ENCODE data around the gene ZNF429.
"Not testable (repeated sequence)": the region's sequence is repeated elsewhere in the genome, so short reads cannot be mapped to it uniquely, and the experiment has no call there.

Gene ZNF429

GRCh38 chr19:21505459-21506451, at the start of gene ZNF429:
ZNF429 (plus strand) TSS chr19:21505602; CDS start chr19:21505772, 170 bp downstream.
- peak; percentile 95 for DNase-seq (ENCODE audit: low spot score)

GRCh38 chr19:21460686-21461085, 44.7 kb upstream of the ZNF429 start:
- no peak for DNase-seq (ENCODE audit: low spot score)

- no peak for DNase-seq (ENCODE audit: low spot score)
Measured at GRCh38 chr19:21462540-21462939, 42.9 kb upstream of the ZNF429 start.

- peak; percentile 27 for DNase-seq (ENCODE audit: low spot score)
Measured at GRCh38 chr19:21463449-21464105, 41.8 kb upstream of the ZNF429 start.

- DNase-seq (ENCODE audit: low spot score), result no peak
Measured at GRCh38 chr19:21466627-21467026, 38.8 kb upstream of the ZNF429 start.

GRCh38 chr19:21468791-21469190, 36.6 kb upstream of the ZNF429 start:
- DNase-seq (ENCODE audit: low spot score), result no peak

GRCh38 chr19:21472507-21472906, 32.9 kb upstream of the ZNF429 start:
- no peak for DNase-seq (ENCODE audit: low spot score)

- peak; percentile 74 for DNase-seq (ENCODE audit: low spot score)
Measured at GRCh38 chr19:21474671-21475181, 30.7 kb upstream of the ZNF429 start.

- DNase-seq (ENCODE audit: low spot score), result not testable (repeated sequence)
Measured at GRCh38 chr19:21482361-21482760, 23.0 kb upstream of the ZNF429 start.

GRCh38 chr19:21482863-21483276, 22.5 kb upstream of the ZNF429 start:
- DNase-seq (ENCODE audit: low spot score), result peak; percentile 76

- peak; percentile 74 for DNase-seq (ENCODE audit: low spot score)
Measured at GRCh38 chr19:21483589-21484170, 21.7 kb upstream of the ZNF429 start.

GRCh38 chr19:21484631-21485030, 20.8 kb upstream of the ZNF429 start:
- DNase-seq (ENCODE audit: low spot score), result no peak

- no peak for DNase-seq (ENCODE audit: low spot score)
Measured at GRCh38 chr19:21485926-21486325, 19.5 kb upstream of the ZNF429 start.

GRCh38 chr19:21487969-21488368, 17.4 kb upstream of the ZNF429 start:
- DNase-seq (ENCODE audit: low spot score), result no peak

- no peak for DNase-seq (ENCODE audit: low spot score)
Measured at GRCh38 chr19:21491146-21491545, 14.3 kb upstream of the ZNF429 start.

- DNase-seq (ENCODE audit: low spot score), result no peak
Measured at GRCh38 chr19:21492947-21493906, 12.2 kb upstream of the ZNF429 start.

GRCh38 chr19:21496876-21497275, 8.5 kb upstream of the ZNF429 start:
- DNase-seq (ENCODE audit: low spot score), result no peak

GRCh38 chr19:21498651-21499050, 6.8 kb upstream of the ZNF429 start:
- no peak for DNase-seq (ENCODE audit: low spot score)

GRCh38 chr19:21508198-21508597, 2.8 kb downstream of the ZNF429 start:
- DNase-seq (ENCODE audit: low spot score), result no peak

- not testable (repeated sequence) for DNase-seq (ENCODE audit: low spot score)
Measured at GRCh38 chr19:21511058-21511457, 5.7 kb downstream of the ZNF429 start.

GRCh38 chr19:21512609-21513008, 7.2 kb downstream of the ZNF429 start:
- not testable (repeated sequence) for DNase-seq (ENCODE audit: low spot score)
